B cell (primary cell): Measurements from ENCODE around the gene TULP1. TPM values are rescaled to one million over a fixed set of nuclear protein-coding genes. Genes with fewer than 3 reads are reported as not detected.

ENCODE experiments used
- ATAC-seq: fragments of 200-7000 bp; cut with Tn5 transposase; one replicate; pipeline ENCODE4 v1.10.0; 2021; ENCODE audit warnings: low read depth, mild to moderate bottlenecking, moderate number of reproducible peaks, moderate library complexity
- CTCF ChIA-PET: fragments of 350-600 bp; sonication (Branson Sonifier 250); formaldehyde crosslinking; loops from one replicate; lab custom pipeline; 2021; ENCODE audit warnings: antibody characterized with exemption, inconsistent platforms; lab: Charles Lee
- POLR2A ChIA-PET: fragments of 350-600 bp; sonication (Branson Sonifier 250); formaldehyde crosslinking; loops from one replicate; lab custom pipeline; 2021; ENCODE audit warnings: antibody characterized with exemption; lab: Charles Lee
- DNase-seq: peaks from one replicate; pipeline ENCODE4 v3.0.0; 2013
- H2AFZ ChIP-seq: 2 replicates; pipeline ENCODE4 v1.6.1; 2012; ENCODE audit warnings: mild to moderate bottlenecking, low read depth, low read length; ENCODE audit not compliant: insufficient read depth, poor library complexity, severe bottlenecking
- H3K27ac ChIP-seq, 2 donors: 1 replicate in 1 of 2; 2 replicates in 1 of 2; pipeline ENCODE4 v1.5.1; 2012 to 2013; ENCODE audit warnings: low read length in 2 of 2, mild to moderate bottlenecking in 2 of 2, moderate library complexity in 1 of 2
- H3K27me3 ChIP-seq, 4 experiments: fragments of 200-600 bp in 1 of 4; sonication (generic) in 1 of 4; replicated peaks in 1 of 4; 1 replicate in 2 of 4; 2 replicates in 2 of 4; pipeline versions ENCODE4 v1.6.1 to v1.7.0; 2013 to 2016; ENCODE audit warnings: low read length in 3 of 4, mild to moderate bottlenecking in 2 of 4, mixed read lengths in 1 of 4, moderate library complexity in 1 of 4; ENCODE audit not compliant: insufficient read depth in 4 of 4, control insufficient read depth in 3 of 4; ENCODE audit errors: control extremely low read depth in 1 of 4
- H3K36me3 ChIP-seq, 2 experiments: replicated peaks in 1 of 2; 1 replicate in 1 of 2; 2 replicates in 1 of 2; pipeline versions ENCODE4 v1.6.1 to v1.7.1; 2013; ENCODE audit warnings: low read length in 1 of 2; ENCODE audit not compliant: insufficient read depth in 2 of 2, control insufficient read depth in 1 of 2; ENCODE audit errors: control extremely low read depth in 1 of 2, extremely low read depth in 1 of 2
- H3K4me1 ChIP-seq, 2 donors: fragments of 200-600 bp in 1 of 2; sonication (generic) in 1 of 2; 1 replicate in 1 of 2; 2 replicates in 1 of 2; pipeline versions ENCODE4 v1.5.1 to v1.6.1; 2013 to 2017; ENCODE audit warnings: low read length in 2 of 2; ENCODE audit not compliant: control insufficient read depth in 2 of 2, insufficient read depth in 2 of 2
- H3K4me2 ChIP-seq: replicated peaks from 2 replicates; pipeline ENCODE3; 2012; ENCODE audit warnings: mild to moderate bottlenecking, low read depth, low read length; ENCODE audit not compliant: poor library complexity, severe bottlenecking
- H3K4me3 ChIP-seq, 5 experiments: fragments of 200-600 bp in 1 of 5; sonication (generic) in 1 of 5; 1 replicate in 3 of 5; 2 replicates in 2 of 5; pipeline versions ENCODE4 v1.5.1 to v1.7.0; 2011 to 2016; ENCODE audit warnings: low read length in 4 of 5, mild to moderate bottlenecking in 4 of 5, low read depth in 2 of 5, control low read depth in 1 of 5, moderate library complexity in 1 of 5; ENCODE audit not compliant: insufficient read depth in 1 of 5; ENCODE audit errors: control extremely low read depth in 1 of 5, extremely low read depth in 1 of 5
- H3K79me2 ChIP-seq: fragments of 200-600 bp; sonication (generic); one replicate; pipeline ENCODE4 v1.6.0; 2016; ENCODE audit warnings: low read length; ENCODE audit not compliant: control insufficient read depth, insufficient read depth
- H3K9ac ChIP-seq: fragments of 200-600 bp; sonication (generic); 2 replicates; pipeline ENCODE4 v1.6.1; 2017; ENCODE audit warnings: mild to moderate bottlenecking, low read length, moderate library complexity
- H3K9me3 ChIP-seq, 3 donors: one replicate each; pipeline versions ENCODE4 v1.6.1 to v1.7.1; 2013; ENCODE audit warnings: low read length in 2 of 3; ENCODE audit not compliant: control insufficient read depth in 2 of 3, insufficient read depth in 1 of 3; ENCODE audit errors: control extremely low read depth in 1 of 3
- H4K20me1 ChIP-seq: 2 replicates; pipeline ENCODE4 v1.6.0; 2012; ENCODE audit warnings: mild to moderate bottlenecking, low read length; ENCODE audit not compliant: insufficient read depth, control insufficient read depth, poor library complexity, severe bottlenecking
- H3K27ac Mint-ChIP-seq: one replicate; pipeline ENCODE4 v1.8.0; 2021; ENCODE audit warnings: mixed read lengths
- H3K27me3 Mint-ChIP-seq: one replicate; pipeline ENCODE4 v1.8.0; 2021; ENCODE audit warnings: mixed read lengths
- H3K4me1 Mint-ChIP-seq: one replicate; pipeline ENCODE4 v1.8.0; 2021; ENCODE audit warnings: mixed read lengths
- H3K4me3 Mint-ChIP-seq: one replicate; pipeline ENCODE4 v1.8.0; 2021; ENCODE audit warnings: mixed read lengths
- H3K9me3 Mint-ChIP-seq: one replicate; pipeline ENCODE4 v1.8.0; 2022; ENCODE audit warnings: mixed read lengths; ENCODE audit not compliant: insufficient read depth
- EZH2 ChIP-seq: IDR thresholded peaks from 2 replicates; pipeline ENCODE4 v1.6.1; 2012; ENCODE audit warnings: borderline replicate concordance, low read depth, mild to moderate bottlenecking, moderate library complexity, low read length; ENCODE audit not compliant: insufficient read depth, poor library complexity, severe bottlenecking
- WGBS: methylation state at CpG from one replicate; pipeline ENCODE4 v1.1.5; 2013; ENCODE audit warnings: missing lambda C conversion rate; ENCODE audit not compliant: insufficient coverage; 5-methylcytosine and 5-hydroxymethylcytosine counted together
- intact Hi-C: fragments of 100-400 bp; cut with micrococcal nuclease; formaldehyde crosslinking; loops from one replicate; pipeline ENCODE4 v1.10.0; 2022
- polyA plus RNA-seq: library from polyadenylated mRNA; depleted of rRNA; stranded (reverse); fragments of >200 nt; gene quantifications from 2 replicates; pipeline ENCODE4 v1.2.3, GENCODE V29; 2012
- total RNA-seq, 2 donors: library from RNA; stranded (reverse); fragments of 120-200 nt in 1 of 2; gene quantifications; 1 replicate in 1 of 2; 2 replicates in 1 of 2; pipeline versions ENCODE4 v1.2.3 to v1.2.4, GENCODE V29; 2013 to 2022
- TF ChIP-seq, protein P1 (sequence below): fragments of 200-600 bp; IDR thresholded peaks from one replicate; pipeline ENCODE4 v1.8.0; 2022; ENCODE audit warnings: antibody characterized with exemption, mild to moderate bottlenecking

Gene TULP1
- total and polyA plus RNA-seq, 2 donors (not counting 1 experiment from before 2014, with no cell fraction given), result not detected

DNA sequence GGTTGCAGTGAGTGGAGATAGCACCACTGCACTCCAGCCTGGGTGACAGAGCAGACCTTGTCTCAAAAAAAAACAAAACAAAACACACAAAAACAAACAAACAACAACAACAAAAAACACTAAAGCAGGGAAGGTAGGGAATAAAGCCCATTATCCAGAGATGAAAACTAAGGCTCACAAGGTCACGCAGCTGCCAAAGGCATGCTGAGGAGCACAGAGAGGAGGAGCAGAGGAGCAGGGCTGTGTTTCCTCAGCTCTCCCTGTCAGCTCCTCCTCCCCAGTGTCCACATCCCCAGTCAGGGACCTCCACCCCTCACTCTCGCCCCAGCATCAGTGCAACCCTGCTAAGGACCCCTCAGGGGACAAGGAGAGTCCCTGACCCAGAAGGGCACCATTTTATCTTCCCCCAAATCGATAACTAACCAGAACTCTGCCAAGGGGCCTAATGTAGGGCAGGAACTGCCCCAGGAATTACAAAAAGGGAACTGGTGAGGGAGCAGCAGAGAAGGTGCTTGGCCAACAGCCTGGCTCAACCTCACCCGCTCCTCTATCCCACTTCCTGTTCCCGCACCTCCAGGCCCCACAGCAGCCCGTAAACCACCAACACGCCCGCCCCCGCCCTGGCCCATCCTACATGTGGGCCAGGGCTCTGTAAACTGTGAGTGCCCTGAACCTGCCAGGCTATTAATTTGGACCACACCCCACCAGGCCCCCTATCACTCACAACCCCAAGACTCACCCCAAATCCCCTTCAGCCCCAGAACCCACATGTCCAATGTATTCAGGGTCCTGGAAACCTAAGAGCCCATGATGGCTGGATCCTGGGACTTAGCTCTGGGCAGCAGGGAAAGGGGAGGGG, 24.8 kb downstream of the TULP1 start:
- H3K27ac Mint-ChIP-seq, result no peak overlapping the region
- ChIA-PET POLR2A (no interaction called here), CTCF (interaction anchor here (0.7 to 1.0 kb wide), 2 partner anchors 10 to 20 kb away, joined by 3 to 4 read pairs; partner anchors contain the start of gene RPL10A)
- 28% methylated on average over 7 of the region's 9 CpGs for WGBS
- no peaks in the 10 kb centered on the region for H3K36me3 ChIP-seq
- no peak for DNase-seq
- no peak overlapping the region for H3K9ac ChIP-seq
- intact Hi-C loops, result no loop called here
- no peaks in the 10 kb centered on the region for H3K9me3 ChIP-seq
- no peaks in the 10 kb centered on the region for H3K27me3 ChIP-seq
- ATAC-seq, result no peak
- H3K27me3 Mint-ChIP-seq, result peaks cover 14% of the 10 kb centered on the region
- H3K4me3 Mint-ChIP-seq, result no peak overlapping the region
- no peak overlapping the region for H2AFZ ChIP-seq
- H3K4me1 ChIP-seq, result no peaks in the 10 kb centered on the region
- no peak for TF ChIP-seq EZH2
- TF ChIP-seq, protein P1, sequence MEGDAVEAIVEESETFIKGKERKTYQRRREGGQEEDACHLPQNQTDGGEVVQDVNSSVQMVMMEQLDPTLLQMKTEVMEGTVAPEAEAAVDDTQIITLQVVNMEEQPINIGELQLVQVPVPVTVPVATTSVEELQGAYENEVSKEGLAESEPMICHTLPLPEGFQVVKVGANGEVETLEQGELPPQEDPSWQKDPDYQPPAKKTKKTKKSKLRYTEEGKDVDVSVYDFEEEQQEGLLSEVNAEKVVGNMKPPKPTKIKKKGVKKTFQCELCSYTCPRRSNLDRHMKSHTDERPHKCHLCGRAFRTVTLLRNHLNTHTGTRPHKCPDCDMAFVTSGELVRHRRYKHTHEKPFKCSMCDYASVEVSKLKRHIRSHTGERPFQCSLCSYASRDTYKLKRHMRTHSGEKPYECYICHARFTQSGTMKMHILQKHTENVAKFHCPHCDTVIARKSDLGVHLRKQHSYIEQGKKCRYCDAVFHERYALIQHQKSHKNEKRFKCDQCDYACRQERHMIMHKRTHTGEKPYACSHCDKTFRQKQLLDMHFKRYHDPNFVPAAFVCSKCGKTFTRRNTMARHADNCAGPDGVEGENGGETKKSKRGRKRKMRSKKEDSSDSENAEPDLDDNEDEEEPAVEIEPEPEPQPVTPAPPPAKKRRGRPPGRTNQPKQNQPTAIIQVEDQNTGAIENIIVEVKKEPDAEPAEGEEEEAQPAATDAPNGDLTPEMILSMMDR, result no peak
- H3K4me1 Mint-ChIP-seq, result no peaks in the 10 kb centered on the region
- H3K79me2 ChIP-seq, result no peaks in the 10 kb centered on the region
- no peaks in the 10 kb centered on the region for H4K20me1 ChIP-seq
- no peak overlapping the region for H3K27ac ChIP-seq
- H3K9me3 Mint-ChIP-seq, result no peaks in the 10 kb centered on the region
- H3K4me3 ChIP-seq, result no peak overlapping the region
- no peak overlapping the region for H3K4me2 ChIP-seq
